PC-3 (cell line): ENCODE data around the gene REM1. TPM values are rescaled to one million over a fixed set of nuclear protein-coding genes. Genes with fewer than 3 reads are reported as not detected.
A peak's percentile ranks its signal among the peaks of the same experiment; 100 is the strongest.
"Not testable (repeated sequence)": the region's sequence is repeated elsewhere in the genome, so short reads cannot be mapped to it uniquely, and the experiment has no call there.

ENCODE experiments used
- ATAC-seq: fragments of 200-7000 bp; cut with Tn5 transposase; 2 replicates; pipeline ENCODE4 v1.9.1; 2020; ENCODE audit warnings: mild to moderate bottlenecking, moderate library complexity
- BruUV-seq: library from RNA; stranded (reverse); fragments of 400-500 nt; replicated peaks from 2 replicates; lab custom pipeline; 2021; lab: Mats Ljungman, UMichigan
- CTCF ChIA-PET: fragments of 300-600 bp; sonication (Branson Sonifier 250); formaldehyde crosslinking; loops from one replicate; lab custom pipeline; 2022; ENCODE audit warnings: antibody characterized with exemption; lab: Charles Lee
- POLR2A ChIA-PET: fragments of 300-600 bp; sonication (Branson Sonifier 250); formaldehyde crosslinking; loops from one replicate; lab custom pipeline; 2022; ENCODE audit warnings: antibody characterized with exemption; ENCODE audit not compliant: unreplicated experiment; lab: Charles Lee
- DNase-seq: peaks from one replicate; pipeline ENCODE4 v3.0.0-alpha.2; 2015
- H2AFZ ChIP-seq: fragments of 300-600 bp; sonication (generic); 2 replicates; pipeline ENCODE4 v1.6.0; 2016; ENCODE audit warnings: antibody characterized with exemption, low read length
- H3F3A ChIP-seq: fragments of 300-600 bp; sonication (generic); one replicate; pipeline ENCODE4 v1.6.0; 2017; ENCODE audit warnings: antibody characterized with exemption, low read length, control low read depth, mild to moderate bottlenecking; ENCODE audit not compliant: unreplicated experiment
- H3K27ac ChIP-seq: fragments of 300-600 bp; sonication (generic); 2 replicates; pipeline ENCODE4 v1.5.1; 2016; ENCODE audit warnings: mild to moderate bottlenecking, low read length
- H3K27me3 ChIP-seq: fragments of 300-600 bp; sonication (generic); 2 replicates; pipeline ENCODE4 v1.6.1; 2016; ENCODE audit warnings: low read length, mixed read lengths
- H3K36me3 ChIP-seq: fragments of 300-600 bp; sonication (generic); 2 replicates; pipeline ENCODE4 v1.6.1; 2016; ENCODE audit warnings: low read depth, mixed run types, low read length, mixed read lengths
- H3K4me1 ChIP-seq: fragments of 300-600 bp; sonication (generic); 2 replicates; pipeline ENCODE4 v1.5.1; 2016; ENCODE audit warnings: low read length; ENCODE audit not compliant: insufficient read depth
- H3K4me2 ChIP-seq: fragments of 300-600 bp; sonication (generic); 2 replicates; pipeline ENCODE4 v1.6.0; 2016; ENCODE audit warnings: low read length
- H3K4me3 ChIP-seq: fragments of 300-600 bp; sonication (generic); 2 replicates; pipeline ENCODE4 v1.5.1; 2016; ENCODE audit warnings: mild to moderate bottlenecking, low read length, mixed read lengths
- H3K79me2 ChIP-seq: fragments of 300-600 bp; sonication (generic); 2 replicates; pipeline ENCODE4 v1.6.1; 2017; ENCODE audit warnings: low read length, mixed read lengths
- H3K9ac ChIP-seq: fragments of 300-600 bp; sonication (generic); 2 replicates; pipeline ENCODE4 v1.6.0; 2016; ENCODE audit warnings: mild to moderate bottlenecking, low read length
- H3K9me2 ChIP-seq: fragments of 300-600 bp; sonication (generic); replicated peaks from 2 replicates; pipeline ENCODE4 v1.6.1; 2016; ENCODE audit warnings: mixed run types, low read length, mixed read lengths
- H3K9me3 ChIP-seq: fragments of 300-600 bp; sonication (generic); 2 replicates; pipeline ENCODE4 v1.6.1; 2016; ENCODE audit warnings: low read length, mixed read lengths
- H4K20me1 ChIP-seq: fragments of 300-600 bp; sonication (generic); 2 replicates; pipeline ENCODE4 v1.6.1; 2016; ENCODE audit warnings: low read length, mixed read lengths
- EZH2 ChIP-seq: fragments of 300-600 bp; sonication (generic); IDR thresholded peaks from one replicate; pipeline ENCODE4 v1.6.1; 2017; ENCODE audit warnings: antibody characterized with exemption, mild to moderate bottlenecking, low read length; ENCODE audit not compliant: unreplicated experiment
- EZH2phosphoT487 ChIP-seq: fragments of 300-600 bp; sonication (generic); IDR thresholded peaks from 2 replicates; pipeline ENCODE4 v1.6.1; 2018; ENCODE audit warnings: mild to moderate bottlenecking, antibody characterized with exemption, low read length, borderline replicate concordance
- intact Hi-C: fragments of 100-400 bp; cut with micrococcal nuclease; formaldehyde crosslinking; loops from 2 replicates; pipeline ENCODE4 v1.9.0; 2023
- total RNA-seq: library from RNA; depleted of rRNA; stranded (reverse); fragments of >200 nt; gene quantifications from 2 replicates; pipeline ENCODE4 v1.2.3, GENCODE V29; 2014
- TF ChIP-seq, protein P1 (sequence below): fragments of 300-600 bp; sonication (generic); conservative IDR thresholded peaks from 2 replicates; pipeline ENCODE4 v1.5.1; 2017; ENCODE audit warnings: antibody characterized with exemption, low read depth, mild to moderate bottlenecking, low read length

REM1 gene
- total RNA-seq, 1 experiment from 2014 or later = not detected

DNA sequence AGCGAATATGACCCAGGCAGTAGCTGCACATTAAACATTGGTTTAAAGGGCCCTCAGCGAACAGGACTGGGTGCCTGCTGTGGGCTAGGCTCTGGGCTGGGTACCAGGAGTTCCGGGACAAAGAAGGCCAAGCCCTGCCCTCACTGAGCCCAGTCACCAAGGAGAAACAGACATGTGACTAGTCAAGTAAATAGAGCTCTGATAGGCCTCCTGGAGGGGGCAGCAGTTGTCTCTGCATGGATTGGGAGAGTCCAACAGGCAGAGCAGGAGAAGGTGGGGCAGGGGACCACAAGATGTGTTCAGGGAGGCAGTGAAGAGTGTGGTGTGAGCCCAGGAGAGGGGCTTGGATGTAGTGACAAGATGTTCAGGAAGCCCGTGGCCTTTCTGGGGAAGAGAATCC lies 42.3 kb downstream of the REM1 start:
- Histone ChIP-seq H3K9ac (no peak overlapping the region), H3K27me3 (no peaks in the 10 kb centered on the region), H3K27ac (no peak overlapping the region), H4K20me1 (peaks cover 18% of the 10 kb centered on the region; the same call in 1 of the 2 replicates), H3K36me3 (peaks cover 4% of the 10 kb centered on the region; the same call in 1 of the 2 replicates), H3F3A (no peaks in the 10 kb centered on the region), H3K4me2 (peak overlapping the region; percentile 97), H3K4me1 (peaks cover 24% of the 10 kb centered on the region), H3K79me2 (peaks cover 73% of the 10 kb centered on the region), H3K9me3 (no peaks in the 10 kb centered on the region), H3K9me2 (no peaks in the 10 kb centered on the region), H3K4me3 (no peak overlapping the region), H2AFZ (no peak overlapping the region)
- intact Hi-C loops = no loop called here
- TF ChIP-seq, protein P1, sequence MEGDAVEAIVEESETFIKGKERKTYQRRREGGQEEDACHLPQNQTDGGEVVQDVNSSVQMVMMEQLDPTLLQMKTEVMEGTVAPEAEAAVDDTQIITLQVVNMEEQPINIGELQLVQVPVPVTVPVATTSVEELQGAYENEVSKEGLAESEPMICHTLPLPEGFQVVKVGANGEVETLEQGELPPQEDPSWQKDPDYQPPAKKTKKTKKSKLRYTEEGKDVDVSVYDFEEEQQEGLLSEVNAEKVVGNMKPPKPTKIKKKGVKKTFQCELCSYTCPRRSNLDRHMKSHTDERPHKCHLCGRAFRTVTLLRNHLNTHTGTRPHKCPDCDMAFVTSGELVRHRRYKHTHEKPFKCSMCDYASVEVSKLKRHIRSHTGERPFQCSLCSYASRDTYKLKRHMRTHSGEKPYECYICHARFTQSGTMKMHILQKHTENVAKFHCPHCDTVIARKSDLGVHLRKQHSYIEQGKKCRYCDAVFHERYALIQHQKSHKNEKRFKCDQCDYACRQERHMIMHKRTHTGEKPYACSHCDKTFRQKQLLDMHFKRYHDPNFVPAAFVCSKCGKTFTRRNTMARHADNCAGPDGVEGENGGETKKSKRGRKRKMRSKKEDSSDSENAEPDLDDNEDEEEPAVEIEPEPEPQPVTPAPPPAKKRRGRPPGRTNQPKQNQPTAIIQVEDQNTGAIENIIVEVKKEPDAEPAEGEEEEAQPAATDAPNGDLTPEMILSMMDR = peak; percentile 64
- TF ChIP-seq EZH2 (no peak), EZH2phosphoT487 (no peak)
- peak; percentile 67 for ATAC-seq
- ChIA-PET CTCF (interaction anchor here (0.6 to 1.0 kb wide), 3 partner anchors 30 to 96 kb away, joined by 3 to 9 read pairs (median 3); a partner anchor contains a TSS), POLR2A (no interaction called here)
- DNase-seq = peak; percentile 73
- no TSS peak for BruUV-seq

DNA sequence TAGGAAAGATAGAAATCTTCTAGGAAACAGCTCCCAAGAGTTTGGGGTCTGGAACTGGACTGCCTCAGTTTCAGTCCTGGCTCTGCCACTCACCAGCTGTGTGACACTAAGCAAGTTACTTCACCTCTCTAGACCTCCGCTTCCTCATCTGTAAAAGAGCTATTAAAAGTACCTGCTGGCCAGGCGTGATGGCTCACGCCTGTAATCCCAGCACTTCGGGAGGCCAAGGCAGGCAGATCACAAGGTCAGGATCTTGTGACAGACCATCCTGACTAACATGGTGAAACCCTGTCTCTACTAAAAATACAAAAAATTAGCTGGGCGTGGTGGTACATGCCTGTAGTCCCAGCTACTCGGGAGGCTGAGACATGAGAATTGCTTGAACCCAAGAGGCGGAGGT lies 46.2 kb downstream of the REM1 start:
- intact Hi-C loops, POLR2A ChIA-PET, H3K27me3 ChIP-seq, H3K9me2 ChIP-seq, BruUV-seq, H3K9me3 ChIP-seq, H3K4me3 ChIP-seq, H3K4me2 ChIP-seq, H2AFZ ChIP-seq, H3F3A ChIP-seq, H3K27ac ChIP-seq, H3K9ac ChIP-seq, ATAC-seq, DNase-seq: not testable (repeated sequence)
- H3K36me3 ChIP-seq = peaks cover 10% of the 10 kb centered on the region; the same call in 1 of the 2 replicates
- peaks cover 13% of the 10 kb centered on the region for H3K4me1 ChIP-seq
- H4K20me1 ChIP-seq = peaks cover 31% of the 10 kb centered on the region; the same call in 1 of the 2 replicates
- CTCF ChIA-PET = interaction anchor here (0.6 kb wide), 1 partner anchor 1707 kb away, joined by 3 read pairs; no protein-coding TSS in a partner anchor
- peaks cover 85% of the 10 kb centered on the region for H3K79me2 ChIP-seq

GRCh38 chr20:31522731-31523130 lies 47.6 kb downstream of the REM1 start:
- Histone ChIP-seq H3K4me2 (no peak overlapping the region), H3K27ac (no peak overlapping the region), H4K20me1 (peaks cover 24% of the 10 kb centered on the region; the same call in 1 of the 2 replicates), H3K4me3 (no peak overlapping the region), H3K79me2 (peaks cover 76% of the 10 kb centered on the region), H3K9me2 (no peaks in the 10 kb centered on the region), H3K36me3 (peaks cover 17% of the 10 kb centered on the region), H2AFZ (no peak overlapping the region), H3F3A (no peaks in the 10 kb centered on the region), H3K9me3 (no peaks in the 10 kb centered on the region), H3K27me3 (no peaks in the 10 kb centered on the region), H3K4me1 (no peaks in the 10 kb centered on the region), H3K9ac (no peak overlapping the region)
- DNase-seq (no peak), ATAC-seq (no peak)
- TF ChIP-seq, protein P1 = no peak
- TF ChIP-seq EZH2 (no peak), EZH2phosphoT487 (no peak)
- BruUV-seq = no TSS peak
- intact Hi-C loops = no loop called here
- ChIA-PET POLR2A (no interaction called here), CTCF (no interaction called here)
